ENCODE measurements around the gene LINGO3. TPM values are rescaled to one million over a fixed set of nuclear protein-coding genes. Genes with fewer than 3 reads are reported as not detected.

Gene LINGO3
- total RNA-seq, 2 experiments from 2014 or later, result 0.16 to 0.27 TPM

- no peak for ATAC-seq
- POLR2A ChIA-PET, result no interaction called here
These were observed 27.3 kb upstream of the LINGO3 start for GRCh38 chr19:2334986-2335846.

GRCh38 chr19:2334426-2334825 lies 26.5 kb upstream of the LINGO3 start:
- H3K36me3 Mint-ChIP-seq (ENCODE audit: low read depth), result peaks cover 11% of the 10 kb centered on the region
- intact Hi-C loops (cut with micrococcal nuclease), result no loop called here
- no peaks in the 10 kb centered on the region for H3K27me3 Mint-ChIP-seq
- ChIA-PET CTCF (no interaction called here), POLR2A (no interaction called here)
- DNase-seq (no peak), ATAC-seq (no peak)
- peaks cover 45% of the 10 kb centered on the region for H3K4me1 Mint-ChIP-seq (ENCODE audit: low read depth)
- TF ChIP-seq CTCF (IDR thresholded peaks at IDR 0.05), result no peak
- H3K4me3 Mint-ChIP-seq, result no peak overlapping the region
- H3K27ac Mint-ChIP-seq, result no peak overlapping the region
- peaks cover 9% of the 10 kb centered on the region for H3K9me3 Mint-ChIP-seq

More at GRCh38 chr19:2334986-2335846, 27.3 kb upstream of the LINGO3 start:
- Mint-ChIP-seq H3K9me3 (peaks cover 9% of the 10 kb centered on the region), H3K36me3 (ENCODE audit: low read depth) (peaks cover 11% of the 10 kb centered on the region), H3K27ac (no peak overlapping the region), H3K4me3 (no peak overlapping the region), H3K27me3 (no peaks in the 10 kb centered on the region), H3K4me1 (ENCODE audit: low read depth) (peaks cover 38% of the 10 kb centered on the region)
- no peak for TF ChIP-seq CTCF (IDR thresholded peaks at IDR 0.05)
- CTCF ChIA-PET, result no interaction called here
- intact Hi-C loops (cut with micrococcal nuclease), result no loop called here
- peak; percentile 49 for DNase-seq

GRCh38 chr19:2333807-2334211 lies 25.9 kb upstream of the LINGO3 start:
- ATAC-seq (no peak), DNase-seq (no peak)
- no peaks in the 10 kb centered on the region for H3K27me3 Mint-ChIP-seq
- H3K9me3 Mint-ChIP-seq, result peaks cover 9% of the 10 kb centered on the region
- ChIA-PET CTCF (no interaction called here), POLR2A (no interaction called here)
- no peak overlapping the region for H3K4me3 Mint-ChIP-seq
- H3K27ac Mint-ChIP-seq, result peak overlapping the region; percentile 69
- H3K36me3 Mint-ChIP-seq (ENCODE audit: low read depth), result peaks cover 11% of the 10 kb centered on the region
- TF ChIP-seq CTCF (IDR thresholded peaks at IDR 0.05), result no peak
- intact Hi-C loops (cut with micrococcal nuclease), result no loop called here
- peaks cover 47% of the 10 kb centered on the region for H3K4me1 Mint-ChIP-seq (ENCODE audit: low read depth)

GRCh38 chr19:2333027-2333806 lies 25.3 kb upstream of the LINGO3 start:
- CTCF ChIA-PET, result no interaction called here
- Mint-ChIP-seq H3K36me3 (ENCODE audit: low read depth) (peaks cover 13% of the 10 kb centered on the region), H3K9me3 (peaks cover 9% of the 10 kb centered on the region)

More at GRCh38 chr19:2333027-2333806, 25.3 kb upstream of the LINGO3 start:
- Mint-ChIP-seq H3K4me3 (no peak overlapping the region), H3K4me1 (ENCODE audit: low read depth) (peaks cover 47% of the 10 kb centered on the region), H3K27ac (peak overlapping the region; percentile 69), H3K27me3 (no peaks in the 10 kb centered on the region)
- ATAC-seq, result no peak
- intact Hi-C loops (cut with micrococcal nuclease), result no loop called here
- TF ChIP-seq CTCF (IDR thresholded peaks at IDR 0.05), result no peak
- no peak for DNase-seq
- POLR2A ChIA-PET, result interaction anchor here (0.9 kb wide), 1 partner anchor 9 kb away, joined by 3 read pairs; no protein-coding TSS in a partner anchor
